Fibroblast of skin of right biceps (primary cell): ENCODE results near the gene CCDC3.

Experiments
- DNase-seq: peaks from one replicate; pipeline ENCODE4 v3.0.0-alpha.2; 2013

Gene CCDC3

DNA sequence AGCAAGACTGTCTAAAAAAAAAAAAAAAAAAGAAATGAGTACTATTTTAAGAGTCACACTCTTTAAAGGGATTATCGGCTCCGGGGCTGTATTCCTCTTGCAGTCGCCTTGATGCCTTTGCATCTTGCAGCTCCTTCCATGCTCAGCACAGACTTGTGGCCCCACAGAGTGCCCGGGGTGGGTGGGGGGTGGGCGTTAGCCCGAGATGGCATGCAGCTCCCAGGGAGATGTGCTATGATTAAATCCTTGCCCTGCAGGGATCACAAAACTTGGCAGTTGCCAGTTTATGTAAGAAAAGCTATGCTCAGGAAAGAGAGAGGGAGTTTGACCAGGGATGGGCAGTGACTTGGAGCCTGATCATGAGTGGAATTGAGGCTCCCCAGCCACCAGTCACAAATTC lies 81.9 kb downstream of the CCDC3 start:
- DNase-seq = no peak

DNA sequence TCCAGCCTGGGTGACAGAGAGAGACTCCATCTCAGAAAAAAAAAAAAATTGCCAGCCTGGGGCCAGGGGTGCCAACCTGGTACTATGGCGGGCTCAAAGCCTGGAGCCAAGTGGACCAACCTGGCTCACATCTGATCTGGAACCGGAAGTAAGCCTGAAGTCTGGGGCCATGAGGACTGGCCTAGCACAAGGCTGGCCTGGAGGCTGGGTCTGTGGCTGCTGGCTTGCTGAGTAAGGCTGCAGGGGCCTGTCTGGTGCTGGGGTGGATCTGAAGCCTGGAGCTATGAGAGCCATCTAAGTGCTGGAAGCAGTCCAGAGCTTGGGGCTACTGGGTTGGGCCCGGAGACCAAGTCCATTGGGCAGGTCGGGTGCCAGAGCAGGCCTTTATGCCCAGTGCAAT lies 84.9 kb downstream of the CCDC3 start:
- DNase-seq = no peak

DNA sequence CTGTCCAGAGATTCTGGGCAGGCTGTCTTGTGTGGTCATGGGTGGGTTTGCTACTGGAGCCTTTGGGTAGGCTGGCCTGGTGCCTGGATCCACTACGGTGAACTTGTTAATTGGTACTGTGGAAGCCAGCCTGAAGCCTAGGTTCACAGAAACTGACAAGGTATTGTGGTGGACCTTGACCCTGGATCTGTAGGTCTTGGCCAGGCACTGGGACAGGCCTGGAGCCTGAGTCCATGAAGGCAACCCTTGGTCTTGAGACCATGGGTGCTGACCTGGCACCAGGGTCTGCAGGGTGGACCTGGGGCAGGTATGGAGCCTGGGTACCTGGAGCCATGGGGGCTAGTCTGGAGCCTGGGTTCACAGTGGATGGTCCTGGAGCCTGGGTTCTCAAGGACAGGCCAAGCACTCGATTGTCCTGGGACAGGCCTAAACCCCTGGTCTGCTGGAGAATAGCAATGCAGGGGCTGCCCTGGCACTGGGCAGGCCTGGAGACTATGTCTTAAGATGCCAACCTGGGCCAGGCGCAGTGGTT lies 85.8 kb downstream of the CCDC3 start:
- no peak for DNase-seq

DNA sequence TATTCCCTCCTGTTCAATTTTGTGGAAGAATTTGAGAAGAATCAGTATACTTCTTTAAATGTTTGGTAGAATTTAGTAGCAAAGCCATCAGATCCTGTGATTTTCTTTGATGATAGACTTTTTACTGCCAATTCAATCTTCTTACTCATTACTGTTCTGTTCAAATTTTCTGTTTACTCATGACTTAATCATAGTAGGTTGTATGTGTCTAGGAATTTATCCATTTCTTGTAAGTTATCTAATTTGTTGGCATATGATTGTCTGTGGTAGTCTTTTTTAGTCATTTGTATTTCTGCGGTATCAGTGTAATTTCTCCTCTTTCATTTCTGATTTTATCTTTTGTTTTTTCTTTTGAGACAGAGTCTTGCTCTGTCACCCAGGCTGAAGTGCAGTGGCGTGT lies 87.4 kb downstream of the CCDC3 start:
- DNase-seq = no peak

GRCh38 chr10:12911795-12912194 lies 89.7 kb downstream of the CCDC3 start:
- no peak for DNase-seq

GRCh38 chr10:12910835-12911234 lies 90.7 kb downstream of the CCDC3 start:
- DNase-seq = no peak

GRCh38 chr10:12909836-12910185 lies 91.7 kb downstream of the CCDC3 start:
- peak; percentile 6 for DNase-seq

GRCh38 chr10:12909182-12909835 lies 92.2 kb downstream of the CCDC3 start:
- DNase-seq = no peak

GRCh38 chr10:12908773-12909172 lies 92.7 kb downstream of the CCDC3 start:
- no peak for DNase-seq

- DNase-seq = peak; percentile 82
Observed at GRCh38 chr10:12907656-12908055, 93.9 kb downstream of the CCDC3 start.

DNA sequence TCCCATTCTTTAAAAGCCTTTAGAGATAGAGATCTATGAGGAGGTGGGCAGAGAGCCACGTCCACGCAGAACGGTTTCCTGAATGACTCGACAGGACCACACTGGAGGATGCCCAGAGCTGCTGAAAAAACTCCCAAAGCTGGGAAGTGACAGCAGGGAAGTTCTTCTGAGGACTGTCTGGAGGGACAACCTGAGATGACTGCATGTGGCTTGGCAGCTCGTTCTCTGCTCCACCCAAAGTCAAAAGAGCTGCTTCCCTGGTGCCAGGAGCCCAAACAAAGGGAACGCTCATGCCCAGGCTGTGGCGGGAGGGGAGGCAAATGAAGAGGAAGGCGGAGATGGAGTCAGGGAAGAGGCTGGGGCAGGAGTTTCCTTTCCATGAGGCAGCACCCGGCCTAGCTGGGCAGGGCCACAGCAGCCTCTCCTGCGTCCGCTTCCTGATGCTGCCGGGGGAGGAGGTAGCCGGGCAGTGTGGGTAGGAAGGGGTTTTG lies 95.4 kb downstream of the CCDC3 start:
- peak; percentile 7 for DNase-seq

DNA sequence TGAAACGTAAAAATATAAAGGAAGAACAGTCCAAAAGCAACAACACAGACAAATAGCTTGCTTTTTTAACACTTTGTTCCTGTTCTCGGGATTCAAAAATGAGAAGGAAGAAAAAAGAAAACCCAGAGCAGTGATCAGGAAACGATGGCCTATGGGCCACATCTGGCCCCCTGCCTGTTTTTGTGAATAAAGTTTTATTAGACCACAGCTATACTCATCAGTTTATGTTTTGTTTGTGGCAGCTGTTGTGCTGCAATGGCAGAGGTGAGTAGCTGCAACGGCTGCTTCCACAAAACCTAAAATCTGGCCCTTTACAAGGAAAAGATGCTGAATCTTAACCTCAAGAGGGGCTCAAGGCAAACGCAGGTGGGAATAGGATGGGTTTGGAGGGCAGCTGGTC lies 96.4 kb downstream of the CCDC3 start:
- no peak for DNase-seq

DNA sequence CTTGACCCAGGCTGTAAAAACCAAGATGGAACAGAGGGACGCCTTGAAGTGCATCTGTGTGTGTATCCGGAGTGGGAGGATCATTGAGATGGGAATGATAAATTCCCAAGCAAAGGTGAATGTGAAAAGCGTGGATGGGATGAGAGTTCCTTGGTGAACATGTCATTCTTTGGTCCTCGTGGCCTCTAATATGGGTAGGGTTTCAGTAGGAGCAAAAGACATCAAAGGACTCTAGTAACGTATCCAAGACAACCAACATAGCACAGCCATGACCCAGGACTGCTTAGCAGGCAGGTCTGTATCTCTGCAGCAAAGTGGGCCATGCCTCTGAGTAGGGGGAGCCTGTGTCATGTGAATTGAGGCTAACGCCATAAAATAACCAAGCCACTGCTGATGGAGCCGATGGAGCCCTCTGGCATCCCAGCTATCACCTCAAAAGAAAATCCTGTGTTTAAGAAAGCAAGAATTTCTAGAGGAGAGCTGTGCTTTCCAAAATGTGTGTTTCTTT lies 98.6 kb downstream of the CCDC3 start:
- no peak for DNase-seq

DNA sequence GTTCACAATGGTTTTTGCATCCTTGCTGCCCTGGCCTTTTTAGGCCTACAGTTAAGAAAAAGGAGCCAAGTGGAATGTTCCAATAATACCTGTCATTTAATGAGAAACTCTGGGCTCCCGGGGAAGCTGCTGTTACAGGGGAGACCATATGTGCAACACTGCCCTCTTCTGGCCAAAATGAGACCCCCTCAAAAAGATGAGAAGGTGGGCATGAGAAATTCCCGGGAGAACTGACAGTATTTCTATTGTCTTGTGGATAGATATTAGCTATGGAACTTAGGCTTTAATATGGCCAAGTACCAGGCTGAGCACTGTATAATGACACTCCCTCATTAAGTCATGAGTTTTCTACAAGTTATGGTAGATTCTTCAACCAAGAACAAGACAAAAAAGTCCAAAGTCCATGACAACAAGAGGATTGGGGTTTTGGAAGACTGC lies 99.4 kb downstream of the CCDC3 start:
- DNase-seq = peak; percentile 61

DNA sequence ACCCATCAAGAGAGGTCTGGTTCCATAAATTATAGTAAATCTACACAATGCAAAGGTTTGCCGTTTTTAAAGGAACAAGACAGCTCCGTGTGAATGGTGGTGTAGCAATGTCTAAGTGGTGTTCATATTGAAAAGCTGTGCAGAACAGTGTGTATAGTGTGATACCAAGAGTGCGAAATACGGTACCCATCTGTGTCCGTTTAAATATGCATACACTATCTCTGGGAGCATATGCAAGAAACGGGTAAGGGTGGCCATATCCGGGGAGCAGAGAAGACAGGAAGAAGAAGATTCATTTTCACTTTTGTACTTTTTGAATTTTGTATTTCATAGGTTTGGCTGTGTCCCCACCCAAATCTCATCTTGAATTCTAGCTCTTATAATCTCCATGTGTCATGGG lies 102.0 kb downstream of the CCDC3 start:
- no peak for DNase-seq

DNA sequence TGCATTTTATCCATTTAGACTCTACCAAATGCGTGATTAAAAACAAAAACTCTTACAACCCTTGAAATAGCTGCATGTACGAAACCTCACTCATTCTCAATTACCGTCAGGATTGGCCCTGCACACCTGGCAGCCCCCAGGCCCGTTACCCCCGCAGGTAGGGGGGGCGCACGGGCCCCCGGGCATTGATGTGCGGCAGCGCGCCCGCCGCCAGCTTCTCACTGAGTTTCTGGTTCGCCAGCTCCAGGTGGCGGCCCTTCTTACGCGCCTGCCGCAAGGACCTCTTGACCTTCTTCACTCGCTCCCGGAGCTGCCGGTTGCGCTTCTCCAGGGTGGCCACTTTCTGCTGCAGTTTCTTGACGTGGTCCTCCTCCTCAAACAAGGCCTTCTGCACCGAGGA lies 103.2 kb downstream of the CCDC3 start:
- DNase-seq = no peak

- no peak for DNase-seq
Observed at GRCh38 chr10:12897278-12897677, 104.2 kb downstream of the CCDC3 start.

GRCh38 chr10:12896251-12896650 lies 105.3 kb downstream of the CCDC3 start:
- DNase-seq = no peak

- DNase-seq = no peak
Observed at GRCh38 chr10:12892924-12893323, 108.6 kb downstream of the CCDC3 start.

GRCh38 chr10:12890958-12891357 lies 110.6 kb downstream of the CCDC3 start:
- DNase-seq = no peak

- no peak for DNase-seq
Observed at GRCh38 chr10:12888470-12888869, 113.0 kb downstream of the CCDC3 start.

GRCh38 chr10:12887780-12888179 lies 113.7 kb downstream of the CCDC3 start:
- DNase-seq = no peak

DNA sequence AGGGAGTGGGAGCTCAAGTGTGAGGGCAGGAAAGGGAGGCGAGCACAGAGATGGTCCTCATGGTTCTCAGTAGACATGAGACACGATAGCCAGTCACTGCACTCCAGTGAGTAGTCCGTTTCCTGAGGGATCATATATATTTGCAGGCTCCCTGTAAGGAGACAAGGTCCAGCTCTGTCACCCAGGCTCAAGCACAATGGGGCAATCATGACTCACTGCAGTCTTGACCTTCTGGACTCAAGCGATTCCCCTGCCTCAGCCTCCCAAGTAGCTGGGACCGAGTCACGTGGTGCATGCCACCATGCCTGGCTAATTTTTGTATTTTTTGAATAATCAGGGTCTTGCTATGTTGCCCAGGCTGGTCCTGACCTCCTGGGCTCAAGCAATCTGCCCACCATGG lies 116.7 kb downstream of the CCDC3 start:
- no peak for DNase-seq

DNA sequence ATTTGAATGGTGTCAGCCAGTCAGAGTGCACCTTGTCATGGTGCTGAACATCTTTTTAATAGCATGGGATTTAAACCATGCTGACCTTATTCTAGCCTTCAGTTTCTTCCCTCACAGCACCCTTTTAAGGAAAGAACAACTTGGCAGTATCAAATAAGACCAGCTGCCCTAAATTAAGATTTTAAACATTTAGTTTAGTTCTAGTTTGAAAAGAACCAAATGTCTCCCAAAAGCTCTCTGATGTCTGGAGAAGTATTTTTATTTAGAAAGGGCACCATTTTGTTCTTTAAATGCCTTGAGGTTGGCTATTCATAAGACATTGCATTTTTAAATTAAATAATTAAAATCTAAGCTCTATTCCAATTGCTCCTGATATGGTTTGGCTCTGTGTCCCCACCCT lies 121.1 kb downstream of the CCDC3 start:
- no peak for DNase-seq

DNA sequence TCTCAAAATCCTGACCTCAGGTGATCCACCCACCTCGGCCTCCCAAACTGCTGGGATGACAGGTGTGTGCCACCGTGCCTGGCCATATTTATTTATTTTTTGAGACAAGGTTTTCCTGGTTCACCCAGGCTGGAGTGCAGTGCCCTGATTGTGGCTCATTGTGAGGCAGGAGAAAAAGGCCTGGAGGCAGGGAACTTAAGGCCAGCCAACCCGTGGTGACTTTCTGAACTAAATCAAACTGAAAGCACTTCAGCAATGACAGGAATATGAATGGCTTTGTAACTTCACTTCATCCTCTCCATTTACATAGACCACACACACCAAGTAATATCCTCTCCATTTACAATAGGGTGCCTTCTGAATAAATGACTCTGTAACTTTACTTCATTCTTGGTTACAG lies 124.4 kb downstream of the CCDC3 start:
- no peak for DNase-seq
